SK-N-SH treated with all-trans-retinoic acid at 6 μM for 48 hours (cell line): Measurements from ENCODE around the gene ATP6V0E1.

Experiments
- ARNTL ChIP-seq: fragments of 450-650 bp; formaldehyde crosslinking; IDR thresholded peaks from 2 replicates; pipeline ENCODE4 v1.5.0; 2020; ENCODE audit warnings: low read depth, mild to moderate bottlenecking, moderate library complexity, borderline replicate concordance
- CSDC2 ChIP-seq: fragments of 250-450 bp; sonication (Bioruptor Pico); IDR thresholded peaks from 2 replicates; pipeline ENCODE4 v1.5.0; 2020; ENCODE audit warnings: mild to moderate bottlenecking, moderate library complexity
- ESRRG ChIP-seq: fragments of 250-450 bp; sonication (Bioruptor Pico); IDR thresholded peaks from 2 replicates; pipeline ENCODE4 v1.6.1; 2021; ENCODE audit warnings: mild to moderate bottlenecking
- OSR1 ChIP-seq: fragments of 250-450 bp; sonication (Bioruptor Pico); IDR thresholded peaks from 2 replicates; pipeline ENCODE4 v1.8.0; 2022; ENCODE audit warnings: moderate library complexity, mild to moderate bottlenecking, inconsistent platforms
- PATZ1 ChIP-seq: fragments of 250-450 bp; sonication (Bioruptor Pico); IDR thresholded peaks from 2 replicates; pipeline ENCODE4 v1.8.0; 2020; ENCODE audit warnings: mild to moderate bottlenecking, moderate library complexity, borderline replicate concordance
- RARB ChIP-seq: fragments of 250-450 bp; sonication (Bioruptor Pico); IDR thresholded peaks from 2 replicates; pipeline ENCODE4 v1.8.0; 2021; ENCODE audit warnings: mild to moderate bottlenecking, moderate library complexity
- ZFP30 ChIP-seq: fragments of 450-650 bp; formaldehyde crosslinking; IDR thresholded peaks from 2 replicates; pipeline ENCODE4 v1.5.0; 2022; ENCODE audit warnings: mild to moderate bottlenecking, moderate library complexity
- TF ChIP-seq, protein P1 (sequence below): fragments of 250-450 bp; sonication (Bioruptor Pico); IDR thresholded peaks from 2 replicates; pipeline ENCODE4 v1.5.0; 2020; ENCODE audit warnings: mild to moderate bottlenecking, moderate library complexity

DNA sequence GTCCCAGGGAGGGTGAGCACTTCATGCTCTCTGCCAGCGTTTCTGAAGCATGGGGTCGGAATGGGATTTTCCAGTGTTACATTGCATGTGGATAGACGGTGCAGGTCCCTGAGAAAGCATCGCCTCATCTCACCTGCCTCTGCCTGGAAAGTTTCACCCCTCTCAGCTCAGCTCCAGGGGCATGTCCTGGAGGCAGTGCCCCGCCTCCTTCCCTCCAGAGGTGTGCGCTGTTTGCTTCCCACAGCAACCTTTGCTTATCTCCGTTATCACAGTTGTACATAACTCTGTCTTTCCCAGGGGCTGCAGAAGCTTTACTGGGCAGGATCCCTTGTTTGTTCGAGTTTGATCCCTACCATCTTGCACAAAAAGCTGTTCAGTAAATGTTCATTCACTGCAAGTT, 61.9 kb downstream of the ATP6V0E1 start:
- TF ChIP-seq PATZ1 (CRISPR knock-in tag) (no peak), ESRRG (CRISPR knock-in tag) (no peak), RARB (no peak), ARNTL (CRISPR knock-in tag) (no peak), CSDC2 (CRISPR knock-in tag) (no peak), ZFP30 (CRISPR knock-in tag) (no peak), OSR1 (CRISPR knock-in tag) (no peak)
- TF ChIP-seq, protein P1, sequence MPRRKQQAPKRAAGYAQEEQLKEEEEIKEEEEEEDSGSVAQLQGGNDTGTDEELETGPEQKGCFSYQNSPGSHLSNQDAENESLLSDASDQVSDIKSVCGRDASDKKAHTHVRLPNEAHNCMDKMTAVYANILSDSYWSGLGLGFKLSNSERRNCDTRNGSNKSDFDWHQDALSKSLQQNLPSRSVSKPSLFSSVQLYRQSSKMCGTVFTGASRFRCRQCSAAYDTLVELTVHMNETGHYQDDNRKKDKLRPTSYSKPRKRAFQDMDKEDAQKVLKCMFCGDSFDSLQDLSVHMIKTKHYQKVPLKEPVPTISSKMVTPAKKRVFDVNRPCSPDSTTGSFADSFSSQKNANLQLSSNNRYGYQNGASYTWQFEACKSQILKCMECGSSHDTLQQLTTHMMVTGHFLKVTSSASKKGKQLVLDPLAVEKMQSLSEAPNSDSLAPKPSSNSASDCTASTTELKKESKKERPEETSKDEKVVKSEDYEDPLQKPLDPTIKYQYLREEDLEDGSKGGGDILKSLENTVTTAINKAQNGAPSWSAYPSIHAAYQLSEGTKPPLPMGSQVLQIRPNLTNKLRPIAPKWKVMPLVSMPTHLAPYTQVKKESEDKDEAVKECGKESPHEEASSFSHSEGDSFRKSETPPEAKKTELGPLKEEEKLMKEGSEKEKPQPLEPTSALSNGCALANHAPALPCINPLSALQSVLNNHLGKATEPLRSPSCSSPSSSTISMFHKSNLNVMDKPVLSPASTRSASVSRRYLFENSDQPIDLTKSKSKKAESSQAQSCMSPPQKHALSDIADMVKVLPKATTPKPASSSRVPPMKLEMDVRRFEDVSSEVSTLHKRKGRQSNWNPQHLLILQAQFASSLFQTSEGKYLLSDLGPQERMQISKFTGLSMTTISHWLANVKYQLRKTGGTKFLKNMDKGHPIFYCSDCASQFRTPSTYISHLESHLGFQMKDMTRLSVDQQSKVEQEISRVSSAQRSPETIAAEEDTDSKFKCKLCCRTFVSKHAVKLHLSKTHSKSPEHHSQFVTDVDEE (CRISPR knock-in tag), result no peak
